K562 (cell line): ENCODE data around the gene AAMDC. TPM values are rescaled to one million over a fixed set of nuclear protein-coding genes. Genes with fewer than 3 reads are reported as not detected.

ENCODE experiments used
- ETV5 ChIP-seq: sonication (generic); formaldehyde crosslinking; IDR thresholded peaks from 2 replicates; pipeline ENCODE4 v1.4.0; 2020; ENCODE audit warnings: low read depth, mild to moderate bottlenecking, missing genetic modification reagents
- HNRNPL ChIP-seq: fragments of 200-400 bp; formaldehyde crosslinking; IDR thresholded peaks from 2 replicates; pipeline ENCODE4 v1.6.1; 2017; ENCODE audit warnings: low read depth, mild to moderate bottlenecking, low read length
- HNRNPUL1 ChIP-seq: fragments of 200-400 bp; formaldehyde crosslinking; IDR thresholded peaks from 2 replicates; pipeline ENCODE4 v1.6.1; 2017; ENCODE audit warnings: low read length
- NFE2L1 ChIP-seq: fragments of 450-650 bp; IDR thresholded peaks from 2 replicates; pipeline ENCODE4 v1.6.1; 2016; ENCODE audit warnings: missing genetic modification characterization, low read depth, mild to moderate bottlenecking, missing compliant biosample characterization, moderate library complexity, borderline replicate concordance
- NFYB ChIP-seq: IDR thresholded peaks from 2 replicates; pipeline ENCODE4 v1.6.1; 2011; ENCODE audit warnings: mild to moderate bottlenecking, moderate library complexity; ENCODE audit not compliant: insufficient read length; ENCODE audit errors: extremely low read depth
- SIRT6 ChIP-seq: IDR thresholded peaks from one replicate; pipeline ENCODE4 v1.6.1; 2012; ENCODE audit warnings: low read depth, mild to moderate bottlenecking, control low read depth, inconsistent platforms, low read length, moderate library complexity
- ZNF583 ChIP-seq: fragments of 250-450 bp; sonication (Bioruptor Pico); IDR thresholded peaks from 2 replicates; pipeline ENCODE4 v1.4.0; 2020
- ZNF717 ChIP-seq: fragments of 250-450 bp; sonication (Bioruptor Pico); IDR thresholded peaks from 2 replicates; pipeline ENCODE4 v1.5.0; 2021
- polyA plus RNA-seq, 8 experiments: library from polyadenylated mRNA; depleted of rRNA in 4 of 8; stranded (reverse) in 5 of 8; unstranded in 3 of 8; fragments of >200 nt; fragmentation: Nextera tagmentation in 2 of 8; fragmentation: Illumina TruSeq in 1 of 8; extraction: Ambion mirVana in 2 of 8; extraction: Trizol in 1 of 8; gene quantifications; 2 replicates each; pipeline versions ENCODE4 v1.2.1 to v1.2.3, GENCODE V29; 2011 to 2014; ENCODE audit warnings: inconsistent platforms in 1 of 8, missing spikeins in 1 of 8
- total RNA-seq, 7 experiments: library from RNA; depleted of rRNA in 6 of 7; stranded (reverse); fragments of >200 nt in 6 of 7; fragmentation: Illumina TruSeq in 2 of 7; extraction: Trizol in 2 of 7; gene quantifications; 2 replicates each; pipeline versions ENCODE4 v1.2.1 to v1.2.3, GENCODE V29; 2011 to 2021; ENCODE audit warnings: low replicate concordance in 1 of 7
- TF ChIP-seq, protein P1 (sequence below): fragments of 250-450 bp; sonication (Bioruptor Pico); IDR thresholded peaks from 2 replicates; pipeline ENCODE4 v1.9.0; 2021; ENCODE audit warnings: mild to moderate bottlenecking, inconsistent platforms
- TF ChIP-seq, protein P2 (sequence below): fragments of 250-450 bp; sonication (Bioruptor Pico); IDR thresholded peaks from 2 replicates; pipeline ENCODE4 v1.5.0; 2022; ENCODE audit warnings: mild to moderate bottlenecking
- TF ChIP-seq, protein P3 (sequence below): fragments of 200-800 bp; sonication (Bioruptor generic); IDR thresholded peaks from 2 replicates; pipeline ENCODE4 v1.6.1; 2016; ENCODE audit warnings: missing genetic modification characterization, missing compliant biosample characterization
- TF ChIP-seq, protein P4 (sequence below), 2 experiments: fragments of 450-650 bp; IDR thresholded peaks; 2 replicates each; pipeline ENCODE4 v1.6.1; 2018; ENCODE audit warnings: mild to moderate bottlenecking in 2 of 2, low read depth in 1 of 2; ENCODE audit not compliant: partially characterized antibody in 2 of 2
- TF ChIP-seq, protein P5 (sequence below): fragments of 250-450 bp; sonication (Bioruptor Pico); IDR thresholded peaks from 2 replicates; pipeline ENCODE4 v1.5.0; 2021

AAMDC gene
- total and polyA plus RNA-seq, 9 of the 15 experiments (the other 6 are each of a cell fraction or from before 2014, with no cell fraction given), result 10.4 to 40.6 (median 15.6) TPM

DNA sequence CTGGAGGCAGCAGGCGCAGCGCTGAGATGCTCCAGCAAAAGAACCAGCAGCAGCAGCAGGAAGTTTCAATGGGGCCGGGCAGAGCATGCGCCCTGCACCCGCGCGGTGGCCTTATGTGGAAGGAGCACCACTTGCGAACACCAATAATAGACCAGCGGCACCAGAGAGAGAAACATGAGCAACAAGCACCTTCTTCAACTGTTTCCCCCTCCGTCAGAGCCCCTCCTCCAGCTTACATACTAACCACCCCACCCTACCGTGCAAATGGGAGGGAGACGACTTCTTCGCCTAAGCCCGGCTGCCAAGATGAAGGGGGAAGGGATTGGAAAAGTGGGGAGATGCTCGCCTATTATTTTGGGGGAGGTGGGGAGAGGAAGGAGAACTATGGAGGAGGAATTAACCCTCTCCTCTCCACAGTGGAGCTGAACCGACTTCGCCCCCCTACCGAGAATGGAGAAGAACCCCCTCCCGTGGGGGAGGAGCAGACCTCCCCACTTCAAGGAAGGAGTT, 1.5 kb upstream of the AAMDC start (continued):
- TF ChIP-seq, protein P1, sequence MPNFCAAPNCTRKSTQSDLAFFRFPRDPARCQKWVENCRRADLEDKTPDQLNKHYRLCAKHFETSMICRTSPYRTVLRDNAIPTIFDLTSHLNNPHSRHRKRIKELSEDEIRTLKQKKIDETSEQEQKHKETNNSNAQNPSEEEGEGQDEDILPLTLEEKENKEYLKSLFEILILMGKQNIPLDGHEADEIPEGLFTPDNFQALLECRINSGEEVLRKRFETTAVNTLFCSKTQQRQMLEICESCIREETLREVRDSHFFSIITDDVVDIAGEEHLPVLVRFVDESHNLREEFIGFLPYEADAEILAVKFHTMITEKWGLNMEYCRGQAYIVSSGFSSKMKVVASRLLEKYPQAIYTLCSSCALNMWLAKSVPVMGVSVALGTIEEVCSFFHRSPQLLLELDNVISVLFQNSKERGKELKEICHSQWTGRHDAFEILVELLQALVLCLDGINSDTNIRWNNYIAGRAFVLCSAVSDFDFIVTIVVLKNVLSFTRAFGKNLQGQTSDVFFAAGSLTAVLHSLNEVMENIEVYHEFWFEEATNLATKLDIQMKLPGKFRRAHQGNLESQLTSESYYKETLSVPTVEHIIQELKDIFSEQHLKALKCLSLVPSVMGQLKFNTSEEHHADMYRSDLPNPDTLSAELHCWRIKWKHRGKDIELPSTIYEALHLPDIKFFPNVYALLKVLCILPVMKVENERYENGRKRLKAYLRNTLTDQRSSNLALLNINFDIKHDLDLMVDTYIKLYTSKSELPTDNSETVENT (CRISPR knock-in tag), result no peak
- TF ChIP-seq, protein P2, sequence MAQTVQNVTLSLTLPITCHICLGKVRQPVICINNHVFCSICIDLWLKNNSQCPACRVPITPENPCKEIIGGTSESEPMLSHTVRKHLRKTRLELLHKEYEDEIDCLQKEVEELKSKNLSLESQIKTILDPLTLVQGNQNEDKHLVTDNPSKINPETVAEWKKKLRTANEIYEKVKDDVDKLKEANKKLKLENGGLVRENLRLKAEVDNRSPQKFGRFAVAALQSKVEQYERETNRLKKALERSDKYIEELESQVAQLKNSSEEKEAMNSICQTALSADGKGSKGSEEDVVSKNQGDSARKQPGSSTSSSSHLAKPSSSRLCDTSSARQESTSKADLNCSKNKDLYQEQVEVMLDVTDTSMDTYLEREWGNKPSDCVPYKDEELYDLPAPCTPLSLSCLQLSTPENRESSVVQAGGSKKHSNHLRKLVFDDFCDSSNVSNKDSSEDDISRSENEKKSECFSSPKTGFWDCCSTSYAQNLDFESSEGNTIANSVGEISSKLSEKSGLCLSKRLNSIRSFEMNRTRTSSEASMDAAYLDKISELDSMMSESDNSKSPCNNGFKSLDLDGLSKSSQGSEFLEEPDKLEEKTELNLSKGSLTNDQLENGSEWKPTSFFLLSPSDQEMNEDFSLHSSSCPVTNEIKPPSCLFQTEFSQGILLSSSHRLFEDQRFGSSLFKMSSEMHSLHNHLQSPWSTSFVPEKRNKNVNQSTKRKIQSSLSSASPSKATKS (CRISPR knock-in tag), result no peak
- peak; percentile 34; the same call in 1 of the 2 replicates for TF ChIP-seq ETV5 (CRISPR knock-in tag)
- TF ChIP-seq, protein P3, sequence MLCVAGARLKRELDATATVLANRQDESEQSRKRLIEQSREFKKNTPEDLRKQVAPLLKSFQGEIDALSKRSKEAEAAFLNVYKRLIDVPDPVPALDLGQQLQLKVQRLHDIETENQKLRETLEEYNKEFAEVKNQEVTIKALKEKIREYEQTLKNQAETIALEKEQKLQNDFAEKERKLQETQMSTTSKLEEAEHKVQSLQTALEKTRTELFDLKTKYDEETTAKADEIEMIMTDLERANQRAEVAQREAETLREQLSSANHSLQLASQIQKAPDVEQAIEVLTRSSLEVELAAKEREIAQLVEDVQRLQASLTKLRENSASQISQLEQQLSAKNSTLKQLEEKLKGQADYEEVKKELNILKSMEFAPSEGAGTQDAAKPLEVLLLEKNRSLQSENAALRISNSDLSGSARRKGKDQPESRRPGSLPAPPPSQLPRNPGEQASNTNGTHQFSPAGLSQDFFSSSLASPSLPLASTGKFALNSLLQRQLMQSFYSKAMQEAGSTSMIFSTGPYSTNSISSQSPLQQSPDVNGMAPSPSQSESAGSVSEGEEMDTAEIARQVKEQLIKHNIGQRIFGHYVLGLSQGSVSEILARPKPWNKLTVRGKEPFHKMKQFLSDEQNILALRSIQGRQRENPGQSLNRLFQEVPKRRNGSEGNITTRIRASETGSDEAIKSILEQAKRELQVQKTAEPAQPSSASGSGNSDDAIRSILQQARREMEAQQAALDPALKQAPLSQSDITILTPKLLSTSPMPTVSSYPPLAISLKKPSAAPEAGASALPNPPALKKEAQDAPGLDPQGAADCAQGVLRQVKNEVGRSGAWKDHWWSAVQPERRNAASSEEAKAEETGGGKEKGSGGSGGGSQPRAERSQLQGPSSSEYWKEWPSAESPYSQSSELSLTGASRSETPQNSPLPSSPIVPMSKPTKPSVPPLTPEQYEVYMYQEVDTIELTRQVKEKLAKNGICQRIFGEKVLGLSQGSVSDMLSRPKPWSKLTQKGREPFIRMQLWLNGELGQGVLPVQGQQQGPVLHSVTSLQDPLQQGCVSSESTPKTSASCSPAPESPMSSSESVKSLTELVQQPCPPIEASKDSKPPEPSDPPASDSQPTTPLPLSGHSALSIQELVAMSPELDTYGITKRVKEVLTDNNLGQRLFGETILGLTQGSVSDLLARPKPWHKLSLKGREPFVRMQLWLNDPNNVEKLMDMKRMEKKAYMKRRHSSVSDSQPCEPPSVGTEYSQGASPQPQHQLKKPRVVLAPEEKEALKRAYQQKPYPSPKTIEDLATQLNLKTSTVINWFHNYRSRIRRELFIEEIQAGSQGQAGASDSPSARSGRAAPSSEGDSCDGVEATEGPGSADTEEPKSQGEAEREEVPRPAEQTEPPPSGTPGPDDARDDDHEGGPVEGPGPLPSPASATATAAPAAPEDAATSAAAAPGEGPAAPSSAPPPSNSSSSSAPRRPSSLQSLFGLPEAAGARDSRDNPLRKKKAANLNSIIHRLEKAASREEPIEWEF (CRISPR knock-in tag), result no peak
- no peak for TF ChIP-seq NFE2L1
- no peak for TF ChIP-seq HNRNPL
- no peak for TF ChIP-seq SIRT6
- TF ChIP-seq HNRNPUL1, result no peak
- TF ChIP-seq, protein P4, sequence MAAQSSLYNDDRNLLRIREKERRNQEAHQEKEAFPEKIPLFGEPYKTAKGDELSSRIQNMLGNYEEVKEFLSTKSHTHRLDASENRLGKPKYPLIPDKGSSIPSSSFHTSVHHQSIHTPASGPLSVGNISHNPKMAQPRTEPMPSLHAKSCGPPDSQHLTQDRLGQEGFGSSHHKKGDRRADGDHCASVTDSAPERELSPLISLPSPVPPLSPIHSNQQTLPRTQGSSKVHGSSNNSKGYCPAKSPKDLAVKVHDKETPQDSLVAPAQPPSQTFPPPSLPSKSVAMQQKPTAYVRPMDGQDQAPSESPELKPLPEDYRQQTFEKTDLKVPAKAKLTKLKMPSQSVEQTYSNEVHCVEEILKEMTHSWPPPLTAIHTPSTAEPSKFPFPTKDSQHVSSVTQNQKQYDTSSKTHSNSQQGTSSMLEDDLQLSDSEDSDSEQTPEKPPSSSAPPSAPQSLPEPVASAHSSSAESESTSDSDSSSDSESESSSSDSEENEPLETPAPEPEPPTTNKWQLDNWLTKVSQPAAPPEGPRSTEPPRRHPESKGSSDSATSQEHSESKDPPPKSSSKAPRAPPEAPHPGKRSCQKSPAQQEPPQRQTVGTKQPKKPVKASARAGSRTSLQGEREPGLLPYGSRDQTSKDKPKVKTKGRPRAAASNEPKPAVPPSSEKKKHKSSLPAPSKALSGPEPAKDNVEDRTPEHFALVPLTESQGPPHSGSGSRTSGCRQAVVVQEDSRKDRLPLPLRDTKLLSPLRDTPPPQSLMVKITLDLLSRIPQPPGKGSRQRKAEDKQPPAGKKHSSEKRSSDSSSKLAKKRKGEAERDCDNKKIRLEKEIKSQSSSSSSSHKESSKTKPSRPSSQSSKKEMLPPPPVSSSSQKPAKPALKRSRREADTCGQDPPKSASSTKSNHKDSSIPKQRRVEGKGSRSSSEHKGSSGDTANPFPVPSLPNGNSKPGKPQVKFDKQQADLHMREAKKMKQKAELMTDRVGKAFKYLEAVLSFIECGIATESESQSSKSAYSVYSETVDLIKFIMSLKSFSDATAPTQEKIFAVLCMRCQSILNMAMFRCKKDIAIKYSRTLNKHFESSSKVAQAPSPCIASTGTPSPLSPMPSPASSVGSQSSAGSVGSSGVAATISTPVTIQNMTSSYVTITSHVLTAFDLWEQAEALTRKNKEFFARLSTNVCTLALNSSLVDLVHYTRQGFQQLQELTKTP (IDR thresholded peaks at IDR 0.05; ENCODE audit: low read depth in 1 of 2, partially characterized antibody in 2 of 2), result peak in 1 of 2 experiments; percentile 60
- no peak for TF ChIP-seq ZNF583 (CRISPR knock-in tag)
- TF ChIP-seq NFYB, result no peak
- TF ChIP-seq ZNF717 (CRISPR knock-in tag), result no peak
- TF ChIP-seq, protein P5, sequence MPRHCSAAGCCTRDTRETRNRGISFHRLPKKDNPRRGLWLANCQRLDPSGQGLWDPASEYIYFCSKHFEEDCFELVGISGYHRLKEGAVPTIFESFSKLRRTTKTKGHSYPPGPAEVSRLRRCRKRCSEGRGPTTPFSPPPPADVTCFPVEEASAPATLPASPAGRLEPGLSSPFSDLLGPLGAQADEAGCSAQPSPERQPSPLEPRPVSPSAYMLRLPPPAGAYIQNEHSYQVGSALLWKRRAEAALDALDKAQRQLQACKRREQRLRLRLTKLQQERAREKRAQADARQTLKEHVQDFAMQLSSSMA, result no peak
